HepG2 (cell line): ENCODE measurements around the gene GRID1. TPM values are rescaled to one million over a fixed set of nuclear protein-coding genes. Genes with fewer than 3 reads are reported as not detected.

Experiments
- ATAC-seq: fragments of 200-7000 bp; cut with Tn5 transposase; 3 replicates; pipeline ENCODE4 v1.9.1; 2020; ENCODE audit warnings: mild to moderate bottlenecking, moderate library complexity
- BruUV-seq: library from RNA; stranded (reverse); fragments of 400-500 nt; replicated peaks from 2 replicates; lab custom pipeline; 2021; lab: Mats Ljungman, UMichigan
- CTCF ChIA-PET: fragments of 300-600 bp; formaldehyde crosslinking; extraction: SDS; loops from one replicate; lab custom pipeline; 2021; ENCODE audit warnings: low total read pairs, inconsistent platforms, low intra/inter-chr PET ratio; lab: Yijun Ruan, JAX
- POLR2A ChIA-PET: fragments of 350-600 bp; sonication (Branson Sonifier 250); formaldehyde crosslinking; loops from one replicate; lab custom pipeline; 2020; ENCODE audit warnings: antibody characterized with exemption, inconsistent platforms; lab: Yijun Ruan, JAX
- DNase-seq: peaks from one replicate; pipeline ENCODE4 v3.0.0-alpha.2; 2015; ENCODE audit warnings: low spot score
- FAIRE-seq: peaks from 3 replicates; lab custom pipeline; 2011; peaks lifted over from hg19 to GRCh38; lab: Jason Lieb, UNC
- H2AFZ ChIP-seq: one replicate; pipeline ENCODE4 v1.6.1; 2011; ENCODE audit warnings: low read length, inconsistent platforms
- H3K27ac ChIP-seq: fragments of 300-600 bp; 3 replicates; pipeline ENCODE4 v1.8.0; 2011; ENCODE audit warnings: mixed run types, mild to moderate bottlenecking, mixed read lengths, low read length, inconsistent platforms; ENCODE audit not compliant: insufficient read depth; ENCODE audit errors: extremely low read length
- H3K27me3 ChIP-seq, 2 experiments: fragments of 200-600 bp in 1 of 2; 2 replicates in 1 of 2; 3 replicates in 1 of 2; pipeline versions ENCODE4 v1.6.0 to v1.8.0; 2011; ENCODE audit warnings: low read length in 2 of 2, mild to moderate bottlenecking in 2 of 2, moderate library complexity in 2 of 2, inconsistent platforms in 1 of 2; ENCODE audit not compliant: insufficient read depth in 2 of 2, control insufficient read depth in 1 of 2
- H3K36me3 ChIP-seq, 2 experiments: fragments of 200-600 bp in 1 of 2; replicated peaks in 1 of 2; 2 replicates in 1 of 2; 3 replicates in 1 of 2; pipeline versions ENCODE4 v1.5.1 to v1.8.0; 2011; ENCODE audit warnings: low read length in 2 of 2, inconsistent platforms in 1 of 2; ENCODE audit not compliant: insufficient read depth in 2 of 2, control insufficient read depth in 1 of 2
- H3K4me1 ChIP-seq: 2 replicates; pipeline ENCODE4 v1.5.1; 2012; ENCODE audit warnings: low read length, inconsistent platforms; ENCODE audit not compliant: insufficient read depth
- H3K4me2 ChIP-seq: 2 replicates; pipeline ENCODE4 v1.6.0; 2011; ENCODE audit warnings: low read depth, low read length, inconsistent platforms
- H3K4me3 ChIP-seq, 3 experiments: fragments of 200-600 bp in 1 of 3; sonication (generic), shearing (Covaris generic) in 1 of 3; replicated peaks in 1 of 3; 2 replicates each; pipeline ENCODE4 v1.5.1; 2011 to 2016; ENCODE audit warnings: low read length in 3 of 3, inconsistent platforms in 2 of 3, low read depth in 2 of 3, mild to moderate bottlenecking in 2 of 3, control low read depth in 1 of 3, mixed read lengths in 1 of 3; ENCODE audit not compliant: insufficient read depth in 1 of 3
- H3K79me2 ChIP-seq: one replicate; pipeline ENCODE4 v1.6.1; 2011; ENCODE audit warnings: low read length, inconsistent platforms; ENCODE audit not compliant: insufficient read depth
- H3K9ac ChIP-seq: 2 replicates; pipeline ENCODE4 v1.6.0; 2011; ENCODE audit warnings: mild to moderate bottlenecking, low read depth, low read length, inconsistent platforms; ENCODE audit not compliant: insufficient read depth
- H3K9me3 ChIP-seq: 2 replicates; pipeline ENCODE4 v1.5.1; 2012; ENCODE audit warnings: mild to moderate bottlenecking, low read length
- H4K20me1 ChIP-seq: 2 replicates; pipeline ENCODE4 v1.6.0; 2011; ENCODE audit warnings: inconsistent platforms, mild to moderate bottlenecking, low read length, moderate library complexity; ENCODE audit not compliant: insufficient read depth
- HNF4G ChIP-seq, 2 experiments: sonication (generic) in 1 of 2; formaldehyde crosslinking in 1 of 2; IDR thresholded peaks; 2 replicates each; pipeline versions ENCODE4 v1.4.0 to v1.6.1; 2011 to 2020; ENCODE audit warnings: borderline replicate concordance in 2 of 2, low read depth in 2 of 2, mild to moderate bottlenecking in 2 of 2, low read length in 1 of 2, missing genetic modification reagents in 1 of 2, moderate library complexity in 1 of 2
- IRF1 ChIP-seq: sonication (generic); formaldehyde crosslinking; IDR thresholded peaks from 2 replicates; pipeline ENCODE4 v1.4.0; 2020; ENCODE audit warnings: low read depth, mild to moderate bottlenecking, missing genetic modification reagents
- KAT7 ChIP-seq: IDR thresholded peaks from 2 replicates; pipeline ENCODE4 v1.6.1; 2018; ENCODE audit warnings: borderline replicate concordance, missing compliant biosample characterization
- KDM1A ChIP-seq: IDR thresholded peaks from 2 replicates; pipeline ENCODE4 v1.6.1; 2016; ENCODE audit warnings: missing compliant biosample characterization
- KDM5A ChIP-seq: fragments of 200-600 bp; sonication (generic); IDR thresholded peaks from 2 replicates; pipeline ENCODE4 v1.7.0; 2018; ENCODE audit warnings: antibody characterized with exemption, mild to moderate bottlenecking, low read length, borderline replicate concordance
- NR2F6 ChIP-seq, 2 experiments: IDR thresholded peaks; 2 replicates each; pipeline ENCODE4 v1.6.1; 2016; ENCODE audit warnings: antibody characterized with exemption in 1 of 2, mild to moderate bottlenecking in 1 of 2
- PRPF4 ChIP-seq: fragments of 200-400 bp; formaldehyde crosslinking; IDR thresholded peaks from 2 replicates; pipeline ENCODE4 v1.6.1; 2016; ENCODE audit warnings: low read length, low read depth; ENCODE audit not compliant: poor library complexity, severe bottlenecking
- ZBTB20 ChIP-seq: sonication (generic); formaldehyde crosslinking; IDR thresholded peaks from 2 replicates; pipeline ENCODE4 v1.8.1; 2023; ENCODE audit warnings: missing genetic modification reagents, low read depth, mild to moderate bottlenecking, borderline replicate concordance
- ZNF558 ChIP-seq: sonication (generic); formaldehyde crosslinking; IDR thresholded peaks from 2 replicates; pipeline ENCODE4 v1.9.0; 2022; ENCODE audit warnings: mild to moderate bottlenecking, missing genetic modification reagents, borderline replicate concordance
- ZNF569 ChIP-seq: sonication (generic); formaldehyde crosslinking; IDR thresholded peaks from 2 replicates; pipeline ENCODE4 v1.5.0; 2020; ENCODE audit warnings: mild to moderate bottlenecking, missing genetic modification reagents, moderate library complexity, borderline replicate concordance
- ZNF775 ChIP-seq: sonication (generic); formaldehyde crosslinking; IDR thresholded peaks from 2 replicates; pipeline ENCODE4 v1.4.0; 2020; ENCODE audit warnings: missing genetic modification reagents, mild to moderate bottlenecking, moderate library complexity, borderline replicate concordance
- WGBS: methylation state at CpG from one replicate; pipeline ENCODE4 v1.1.6; 2017; ENCODE audit warnings: low lambda C conversion rate; 5-methylcytosine and 5-hydroxymethylcytosine counted together
- in situ Hi-C: cut with HindIII; loops from 2 replicates; pipeline ENCODE4 v1.10.0; 2017; ENCODE audit warnings: low pct_unique_long_range_greater_than_20kb; ENCODE audit not compliant: extremely low pct_ligation_motif_present
- intact Hi-C: fragments of 100-400 bp; cut with micrococcal nuclease; formaldehyde crosslinking; loops from one replicate; pipeline ENCODE4 v1.10.0; 2022; ENCODE audit not compliant: unreplicated experiment
- polyA plus RNA-seq, 8 experiments: library from polyadenylated mRNA; depleted of rRNA in 3 of 8; stranded (reverse) in 7 of 8; unstranded in 1 of 8; fragments of >200 nt; fragmentation: Illumina TruSeq in 4 of 8; extraction: Trizol in 4 of 8; gene quantifications; 2 replicates each; pipeline versions ENCODE4 v1.2.1 to v1.2.3, GENCODE V29; 2011 to 2016; ENCODE audit warnings: low read depth in 4 of 8, missing spikeins in 1 of 8, mixed read lengths in 1 of 8; ENCODE audit not compliant: insufficient read depth in 1 of 8
- total RNA-seq, 5 experiments: library from RNA; depleted of rRNA; stranded (reverse); fragments of >200 nt; fragmentation: Illumina TruSeq; extraction: Trizol; gene quantifications; 2 replicates each; pipeline ENCODE4 v1.2.3, GENCODE V29; 2016; ENCODE audit warnings: low read depth in 1 of 5

GRID1 gene
- total and polyA plus RNA-seq, 2 of the 13 experiments (the other 11 are each of a cell fraction or from before 2014, with no cell fraction given): 0.05 TPM; not detected in 1

DNA sequence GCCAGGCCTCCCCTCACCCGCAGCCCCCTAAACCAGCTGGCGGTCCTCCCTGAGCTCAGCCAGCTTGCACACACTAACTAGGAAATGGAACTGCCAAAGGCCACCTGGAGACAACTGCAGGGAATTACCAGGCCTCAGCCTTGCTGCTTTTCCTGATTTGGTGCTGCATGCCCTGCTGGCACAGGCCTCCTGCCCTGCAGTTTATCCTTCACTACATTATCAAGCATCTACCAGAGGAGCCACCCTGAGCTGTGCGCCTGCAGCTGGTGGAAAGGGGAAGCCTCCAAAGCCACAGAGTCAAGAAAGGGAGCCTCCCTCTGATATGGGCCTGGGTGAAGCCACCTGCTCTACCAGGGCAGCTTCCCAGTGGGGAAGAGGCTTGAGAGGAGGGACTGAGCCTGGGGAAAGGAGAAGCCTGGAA, 139.8 kb downstream of the GRID1 start:
- no peaks in the 10 kb centered on the region for H3K36me3 ChIP-seq
- peaks cover 0 to 1% of the 10 kb centered on the region in 2 experiments; a peak in 3 of 5 replicates for H3K27me3 ChIP-seq
- WGBS: 94% methylated on average over 2 of the region's 3 CpGs
- H3K9me3 ChIP-seq: no peaks in the 10 kb centered on the region
- H2AFZ ChIP-seq: no peak overlapping the region
- H4K20me1 ChIP-seq: no peaks in the 10 kb centered on the region
- no peaks in the 10 kb centered on the region for H3K79me2 ChIP-seq
- no peak for FAIRE-seq
- no peak overlapping the region for H3K9ac ChIP-seq
- H3K4me1 ChIP-seq: no peaks in the 10 kb centered on the region
- no TSS peak for BruUV-seq
- TF ChIP-seq IRF1 (CRISPR knock-in tag): no peak
- no peak for TF ChIP-seq PRPF4
- TF ChIP-seq HNF4G (IDR thresholded peaks at IDR 0.05; ENCODE audit: borderline replicate concordance, low read depth, low read length): no peak
- TF ChIP-seq HNF4G (CRISPR knock-in tag; IDR thresholded peaks at IDR 0.05; ENCODE audit: borderline replicate concordance, low read depth): no peak
- no peak for TF ChIP-seq ZNF558 (CRISPR knock-in tag)
- TF ChIP-seq ZNF569 (CRISPR knock-in tag): no peak
- no peak for TF ChIP-seq KDM5A
- no peak for TF ChIP-seq ZNF775 (CRISPR knock-in tag)
- no peak for TF ChIP-seq KAT7 (CRISPR knock-in tag)
- no peak for TF ChIP-seq KDM1A (CRISPR knock-in tag)
- TF ChIP-seq ZBTB20: no peak
- TF ChIP-seq NR2F6 (IDR thresholded peaks at IDR 0.05): no peak
- no peak for TF ChIP-seq NR2F6 (CRISPR knock-in tag; IDR thresholded peaks at IDR 0.05)
- no peak overlapping the region for H3K4me3 ChIP-seq
- CTCF ChIA-PET: no interaction called here
- ATAC-seq: no peak
- no peak for DNase-seq
- H3K4me2 ChIP-seq: no peak overlapping the region
- H3K27ac ChIP-seq: no peak overlapping the region
- POLR2A ChIA-PET: no interaction called here
- in situ Hi-C loops (no loop called here), intact Hi-C loops (no loop called here)
